Mesenchymal stem cell (in vitro differentiated cells and primary cell): ENCODE results near the gene TMEM52.

ENCODE experiments used
- DNase-seq: peaks from one replicate; pipeline ENCODE4 v3.0.0-alpha.2; 2013
- H2AFZ ChIP-seq: one replicate; pipeline ENCODE4 v1.6.1; 2013; ENCODE audit warnings: low read depth, mild to moderate bottlenecking, control low read depth, inconsistent platforms, low read length, moderate library complexity
- H2AK5ac ChIP-seq: 2 replicates; pipeline ENCODE4 v1.6.1; 2013; ENCODE audit warnings: low read length, moderate library complexity, mild to moderate bottlenecking, inconsistent platforms; ENCODE audit not compliant: severe bottlenecking
- H2BK120ac ChIP-seq: one replicate; pipeline ENCODE4 v1.6.1; 2013; ENCODE audit warnings: low read depth, mild to moderate bottlenecking, inconsistent platforms, low read length, moderate library complexity
- H2BK12ac ChIP-seq, 2 experiments: one replicate each; pipeline ENCODE4 v1.6.1; 2013; ENCODE audit warnings: inconsistent platforms in 2 of 2, low read length in 2 of 2, mild to moderate bottlenecking in 2 of 2, moderate library complexity in 2 of 2, control low read depth in 1 of 2
- H2BK15ac ChIP-seq: one replicate; pipeline ENCODE4 v1.6.1; 2013; ENCODE audit warnings: mild to moderate bottlenecking, low read depth, inconsistent platforms; ENCODE audit not compliant: poor library complexity, severe bottlenecking
- H2BK5ac ChIP-seq: 2 replicates; pipeline ENCODE4 v1.6.1; 2013; ENCODE audit warnings: low read depth, mild to moderate bottlenecking, low read length, control low read depth, inconsistent platforms; ENCODE audit not compliant: poor library complexity, severe bottlenecking
- H3K14ac ChIP-seq, 2 experiments: one replicate each; pipeline ENCODE4 v1.6.1; 2013; ENCODE audit warnings: inconsistent platforms in 2 of 2, low read length in 2 of 2, control low read depth in 1 of 2, mild to moderate bottlenecking in 1 of 2, moderate library complexity in 1 of 2
- H3K18ac ChIP-seq, 2 experiments: one replicate each; pipeline ENCODE4 v1.6.1; 2013; ENCODE audit warnings: inconsistent platforms in 2 of 2, low read length in 2 of 2, control low read depth in 1 of 2, low read depth in 1 of 2, mild to moderate bottlenecking in 1 of 2
- H3K23ac ChIP-seq, 2 experiments: one replicate each; pipeline ENCODE4 v1.6.1; 2013; ENCODE audit warnings: inconsistent platforms in 2 of 2, low read length in 2 of 2, mild to moderate bottlenecking in 2 of 2, moderate library complexity in 2 of 2, control low read depth in 1 of 2
- H3K27ac ChIP-seq: 2 replicates; pipeline ENCODE4 v1.5.1; 2013; ENCODE audit warnings: mild to moderate bottlenecking, moderate library complexity, low read length, control low read depth, inconsistent platforms; ENCODE audit not compliant: poor library complexity, severe bottlenecking
- H3K27me3 ChIP-seq, 2 experiments: 2 replicates each; pipeline versions ENCODE4 v1.6.1 to v1.7.0; 2013; ENCODE audit warnings: low read length in 2 of 2, mild to moderate bottlenecking in 2 of 2, moderate library complexity in 2 of 2, control low read depth in 1 of 2, inconsistent platforms in 1 of 2; ENCODE audit not compliant: control insufficient read depth in 1 of 2, insufficient read depth in 1 of 2
- H3K36me3 ChIP-seq, 2 experiments: 2 replicates each; pipeline versions ENCODE4 v1.6.1 to v1.7.0; 2013; ENCODE audit warnings: low read length in 2 of 2, control low read depth in 1 of 2, inconsistent platforms in 1 of 2, low read depth in 1 of 2, mild to moderate bottlenecking in 1 of 2; ENCODE audit not compliant: insufficient read depth in 2 of 2, control insufficient read depth in 1 of 2
- H3K4ac ChIP-seq, 2 experiments: one replicate each; pipeline ENCODE4 v1.6.1; 2013; ENCODE audit warnings: inconsistent platforms in 2 of 2, low read length in 2 of 2, mild to moderate bottlenecking in 2 of 2, moderate library complexity in 2 of 2, control low read depth in 1 of 2, low read depth in 1 of 2
- H3K4me1 ChIP-seq: 2 replicates; pipeline ENCODE4 v1.6.1; 2013; ENCODE audit warnings: low read depth, low read length, control low read depth; ENCODE audit not compliant: control insufficient read depth, insufficient read depth
- H3K4me2 ChIP-seq: 2 replicates; pipeline ENCODE4 v1.6.1; 2013; ENCODE audit warnings: low read length, mild to moderate bottlenecking, inconsistent platforms; ENCODE audit not compliant: poor library complexity, severe bottlenecking
- H3K4me3 ChIP-seq, 2 experiments: 2 replicates each; pipeline versions ENCODE4 v1.5.1 to v1.7.0; 2013; ENCODE audit warnings: low read length in 2 of 2, mild to moderate bottlenecking in 2 of 2, control low read depth in 1 of 2, low read depth in 1 of 2; ENCODE audit not compliant: insufficient read depth in 1 of 2
- H3K79me1 ChIP-seq: replicated peaks from 2 replicates; pipeline ENCODE4 v1.6.1; 2013; ENCODE audit warnings: mild to moderate bottlenecking, control low read depth, low read length, inconsistent platforms; ENCODE audit not compliant: poor library complexity, severe bottlenecking
- H3K9ac ChIP-seq: 2 replicates; pipeline ENCODE4 v1.7.0; 2013; ENCODE audit warnings: mild to moderate bottlenecking, low read length, moderate library complexity
- H3K9me3 ChIP-seq: 2 replicates; pipeline ENCODE4 v1.7.0; 2013; ENCODE audit warnings: mild to moderate bottlenecking, low read length; ENCODE audit not compliant: control insufficient read depth
- H4K8ac ChIP-seq: one replicate; pipeline ENCODE4 v1.6.1; 2013; ENCODE audit warnings: inconsistent platforms, mild to moderate bottlenecking, low read length, moderate library complexity
- H4K91ac ChIP-seq: one replicate; pipeline ENCODE4 v1.6.1; 2013; ENCODE audit warnings: mild to moderate bottlenecking, low read length, inconsistent platforms
- WGBS: methylation state at CpG from one replicate; pipeline ENCODE4 v1.1.7; 2013; ENCODE audit warnings: mixed read lengths; 5-methylcytosine and 5-hydroxymethylcytosine counted together

The TMEM52 gene

GRCh38 chr1:1910033-1910465, 9.0 kb downstream of the TMEM52 start:
- no peak overlapping the region for H2BK15ac ChIP-seq
- no peak overlapping the region for H4K91ac ChIP-seq
- H2BK5ac ChIP-seq = no peak overlapping the region
- no peak overlapping the region for H3K4ac ChIP-seq
- H4K8ac ChIP-seq = peak overlapping the region; percentile 86
- peak overlapping the region in 1 of 2 experiments; percentile 82 for H3K4me3 ChIP-seq
- no peak overlapping the region for H2AK5ac ChIP-seq
- H3K79me1 ChIP-seq = peaks cover 14% of the 10 kb centered on the region
- H2BK120ac ChIP-seq = no peak overlapping the region
- H3K4me1 ChIP-seq = peaks cover 25% of the 10 kb centered on the region
- WGBS = 97% methylated on average over 6 of the region's 6 CpGs
- H3K9me3 ChIP-seq = no peaks in the 10 kb centered on the region
- no peak for DNase-seq
- H3K36me3 ChIP-seq = peaks cover 0 to 8% of the 10 kb centered on the region in 2 experiments
- no peak overlapping the region for H2BK12ac ChIP-seq
- no peak overlapping the region for H3K14ac ChIP-seq
- H3K23ac ChIP-seq = no peak overlapping the region
- no peak overlapping the region for H2AFZ ChIP-seq
- no peak overlapping the region for H3K27ac ChIP-seq
- H3K27me3 ChIP-seq = peaks cover 0 to 2% of the 10 kb centered on the region in 2 experiments
- H3K4me2 ChIP-seq = no peak overlapping the region
- H3K18ac ChIP-seq = no peak overlapping the region
- H3K9ac ChIP-seq = peak overlapping the region; percentile 89

GRCh38 chr1:1908506-1908791, 10.6 kb downstream of the TMEM52 start:
- Histone ChIP-seq H3K23ac (peak overlapping the region in 1 of 2 experiments; percentile 92), H2BK15ac (peak overlapping the region; percentile 77), H4K8ac (peak overlapping the region; percentile 21), H2AFZ (peak overlapping the region; percentile 85), H3K4me2 (peak overlapping the region; percentile 72), H4K91ac (peak overlapping the region; percentile 85), H3K27me3 (no peaks in the 10 kb centered on the region), H3K36me3 (peaks cover 0 to 8% of the 10 kb centered on the region in 2 experiments), H3K9me3 (no peaks in the 10 kb centered on the region), H2AK5ac (peak overlapping the region; percentile 57), H3K18ac (peak overlapping the region; percentile 81 to 94), H3K14ac (peak overlapping the region in 1 of 2 experiments; percentile 79), H3K27ac (no peak overlapping the region), H3K4me1 (peaks cover 25% of the 10 kb centered on the region), H3K4me3 (peak overlapping the region; percentile 76 to 83), H3K79me1 (peaks cover 14% of the 10 kb centered on the region), H2BK120ac (peak overlapping the region; percentile 21), H3K9ac (peak overlapping the region; percentile 92), H3K4ac (peak overlapping the region; percentile 90 to 91), H2BK12ac (peak overlapping the region; percentile 54 to 57), H2BK5ac (peak overlapping the region; percentile 36)
- 23% methylated on average over 19 of the region's 21 CpGs for WGBS
- DNase-seq = no peak

GRCh38 chr1:1907098-1907736, 11.9 kb downstream of the TMEM52 start:
- Histone ChIP-seq H2BK5ac (no peak overlapping the region), H3K9ac (peak overlapping the region; percentile 45), H4K8ac (peak overlapping the region; percentile 81), H3K4me1 (peaks cover 25% of the 10 kb centered on the region), H3K4me2 (no peak overlapping the region), H2BK15ac (peak overlapping the region; percentile 80), H3K18ac (peak overlapping the region; percentile 27 to 44), H2BK120ac (peak overlapping the region; percentile 6), H4K91ac (peak overlapping the region; percentile 87), H3K36me3 (peaks cover 0 to 8% of the 10 kb centered on the region in 2 experiments), H3K14ac (no peak overlapping the region), H3K4ac (peak overlapping the region; percentile 67 to 73), H3K23ac (no peak overlapping the region), H2AK5ac (peak overlapping the region; percentile 71), H3K4me3 (no peak overlapping the region), H2AFZ (no peak overlapping the region), H3K9me3 (no peaks in the 10 kb centered on the region), H2BK12ac (peak overlapping the region in 1 of 2 experiments; percentile 76), H3K27ac (peak overlapping the region; percentile 11), H3K27me3 (no peaks in the 10 kb centered on the region), H3K79me1 (peaks cover 14% of the 10 kb centered on the region)
- DNase-seq = peak; percentile 26
- 96% methylated on average over 8 of the region's 8 CpGs for WGBS

DNA sequence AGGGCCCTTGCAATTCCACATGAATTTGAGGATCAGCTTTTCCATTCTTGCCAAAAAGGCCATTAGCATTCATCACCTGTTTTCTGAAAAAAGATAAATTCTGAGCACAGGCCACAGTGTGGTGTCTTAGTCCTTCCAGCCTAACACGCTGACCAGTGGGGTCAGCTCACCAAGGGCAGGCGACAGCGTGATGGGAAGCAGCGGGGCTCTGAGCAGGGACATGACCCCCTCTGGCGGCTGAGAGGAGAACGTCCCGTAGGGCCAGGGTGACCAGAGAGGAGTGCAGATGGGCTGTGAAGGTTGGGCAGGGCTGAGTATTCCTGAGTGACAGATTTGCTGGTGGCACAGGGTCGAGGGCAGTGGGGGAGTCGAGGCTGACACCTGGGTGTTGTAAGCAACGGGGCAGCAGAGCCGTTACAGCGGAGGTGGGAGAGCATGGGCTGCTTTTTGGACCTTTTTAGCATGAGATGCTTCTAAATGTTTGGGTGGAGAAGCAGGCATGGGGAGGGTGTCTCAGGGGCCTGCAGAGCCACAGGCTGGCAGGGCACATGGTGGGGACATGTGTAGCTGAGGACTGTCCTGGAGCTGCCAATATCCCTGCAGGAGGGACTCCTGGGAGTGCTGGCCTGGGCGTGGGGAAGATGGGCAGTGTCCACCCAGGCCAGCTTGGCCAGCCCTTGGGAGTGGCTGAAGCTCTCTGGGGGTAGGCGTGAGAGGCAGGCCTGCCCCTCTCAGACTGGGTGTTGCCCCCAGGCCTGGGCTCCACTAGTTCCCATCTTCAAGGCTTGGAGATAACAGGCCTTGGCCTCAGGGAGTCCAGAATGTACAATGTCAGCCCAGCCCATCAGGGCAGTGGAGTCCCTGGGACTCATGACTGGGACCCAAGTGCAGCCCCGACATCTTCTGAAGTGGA, 12.6 kb downstream of the TMEM52 start:
- Histone ChIP-seq H3K4ac (peak overlapping the region; percentile 47 to 61), H3K4me3 (no peak overlapping the region), H2BK120ac (peak overlapping the region; percentile 6), H2AK5ac (no peak overlapping the region), H4K8ac (peak overlapping the region; percentile 45), H3K36me3 (peaks cover 0 to 8% of the 10 kb centered on the region in 2 experiments), H2BK5ac (no peak overlapping the region), H3K14ac (no peak overlapping the region), H3K4me2 (no peak overlapping the region), H3K27me3 (no peaks in the 10 kb centered on the region), H3K23ac (no peak overlapping the region), H3K18ac (peak overlapping the region in 1 of 2 experiments; percentile 44), H2AFZ (no peak overlapping the region), H2BK12ac (peak overlapping the region in 1 of 2 experiments; percentile 76), H3K79me1 (peaks cover 14% of the 10 kb centered on the region), H3K9ac (peak overlapping the region; percentile 45), H4K91ac (peak overlapping the region; percentile 87), H3K9me3 (no peaks in the 10 kb centered on the region), H3K4me1 (peaks cover 25% of the 10 kb centered on the region), H3K27ac (peak overlapping the region; percentile 11), H2BK15ac (no peak overlapping the region)
- WGBS = 21% methylated on average over 15 of the region's 15 CpGs
- peak; percentile 87 for DNase-seq
